Mesothelial cell of epicardium (in vitro differentiated cells): Measurements from ENCODE around the gene C6orf52. TPM values are rescaled to one million over a fixed set of nuclear protein-coding genes. Genes with fewer than 3 reads are reported as not detected.

Experiments
- DNase-seq, 2 experiments: peaks; one replicate each; pipeline ENCODE4 v3.0.0; 2021; ENCODE audit warnings: low spot score in 2 of 2; ENCODE audit not compliant: unreplicated experiment in 2 of 2
- H3K27ac Mint-ChIP-seq: 2 replicates; pipeline ENCODE4 v1.8.0; 2021; ENCODE audit warnings: mixed read lengths
- H3K27me3 Mint-ChIP-seq: 2 replicates; pipeline ENCODE4 v1.8.0; 2021; ENCODE audit warnings: low read depth, mixed read lengths
- H3K36me3 Mint-ChIP-seq: 2 replicates; pipeline ENCODE4 v1.8.0; 2021; ENCODE audit warnings: mixed read lengths
- H3K4me1 Mint-ChIP-seq: 2 replicates; pipeline ENCODE4 v1.8.0; 2021; ENCODE audit warnings: mixed read lengths
- H3K4me3 Mint-ChIP-seq: 2 replicates; pipeline ENCODE4 v1.8.0; 2021; ENCODE audit warnings: mild to moderate bottlenecking, moderate library complexity, mixed read lengths
- H3K9me3 Mint-ChIP-seq: 2 replicates; pipeline ENCODE4 v1.8.0; 2021; ENCODE audit warnings: mixed read lengths
- CTCF ChIP-seq: fragments of 200-600 bp; sonication (generic); IDR thresholded peaks from one replicate; pipeline ENCODE4 v1.5.0; 2021; ENCODE audit warnings: antibody characterized with exemption; ENCODE audit not compliant: unreplicated experiment
- total RNA-seq: library from RNA; stranded (reverse); gene quantifications from 3 replicates; pipeline ENCODE4 v1.2.1, GENCODE V29; 2021

The C6orf52 gene
- total RNA-seq, 1 donor from 2014 or later, result 3.1 TPM

- Mint-ChIP-seq H3K4me1 (peaks cover 8% of the 10 kb centered on the region), H3K9me3 (no peaks in the 10 kb centered on the region), H3K27ac (peak overlapping the region; percentile 85), H3K27me3 (no peaks in the 10 kb centered on the region), H3K36me3 (peaks cover 25% of the 10 kb centered on the region), H3K4me3 (no peak overlapping the region)
- no peak for DNase-seq
- TF ChIP-seq CTCF, result no peak
These were observed 39.4 kb upstream of the C6orf52 start for GRCh38 chr6:10733863-10734262.

- peaks cover 32% of the 10 kb centered on the region for H3K36me3 Mint-ChIP-seq
- no peaks in the 10 kb centered on the region for H3K27me3 Mint-ChIP-seq
These were observed 38.8 kb upstream of the C6orf52 start for GRCh38 chr6:10733151-10733715.

GRCh38 chr6:10730254-10730653 is 35.8 kb upstream of the C6orf52 start:
- Mint-ChIP-seq H3K36me3 (peaks cover 41% of the 10 kb centered on the region), H3K27me3 (no peaks in the 10 kb centered on the region), H3K27ac (peak overlapping the region; percentile 4), H3K9me3 (no peaks in the 10 kb centered on the region), H3K4me3 (no peak overlapping the region), H3K4me1 (peaks cover 9% of the 10 kb centered on the region)
- peak in 1 of 2 experiments; percentile 1 for DNase-seq
- TF ChIP-seq CTCF, result no peak

More at GRCh38 chr6:10733151-10733715, 38.8 kb upstream of the C6orf52 start:
- Mint-ChIP-seq H3K27ac (peak overlapping the region; percentile 85), H3K9me3 (no peaks in the 10 kb centered on the region), H3K4me3 (no peak overlapping the region), H3K4me1 (peaks cover 8% of the 10 kb centered on the region)
- DNase-seq, result no peak
- no peak for TF ChIP-seq CTCF

- DNase-seq, result no peak
- Mint-ChIP-seq H3K9me3 (no peaks in the 10 kb centered on the region), H3K27me3 (no peaks in the 10 kb centered on the region), H3K36me3 (peaks cover 24% of the 10 kb centered on the region), H3K4me1 (peaks cover 28% of the 10 kb centered on the region), H3K27ac (peak overlapping the region; percentile 61), H3K4me3 (no peak overlapping the region)
- TF ChIP-seq CTCF, result no peak
These were observed 31.3 kb upstream of the C6orf52 start for GRCh38 chr6:10725716-10726115.

GRCh38 chr6:10725044-10725443 is 30.6 kb upstream of the C6orf52 start:
- no peaks in the 10 kb centered on the region for H3K27me3 Mint-ChIP-seq
- no peak for DNase-seq
- H3K27ac Mint-ChIP-seq, result peak overlapping the region; percentile 61

More at GRCh38 chr6:10725044-10725443, 30.6 kb upstream of the C6orf52 start:
- peak overlapping the region; percentile 97 for H3K4me3 Mint-ChIP-seq
- no peaks in the 10 kb centered on the region for H3K9me3 Mint-ChIP-seq
- TF ChIP-seq CTCF, result no peak
- peaks cover 28% of the 10 kb centered on the region for H3K4me1 Mint-ChIP-seq
- peaks cover 18% of the 10 kb centered on the region for H3K36me3 Mint-ChIP-seq
